Activated T-helper 2 cell treated with anti-CD3 and anti-CD28 coated beads, Interferon-gamma antibody, Interleukin-2, Interleukin-4, amounts not matched to agents 10 μg/mL and 5 μg/mL and 100 μg/mL, durations not matched to agents 14 hours and 24 hours and 36 hours (primary cell): Measurements from ENCODE around the gene SCARF2. TPM values are rescaled to one million over a fixed set of nuclear protein-coding genes. Genes with fewer than 3 reads are reported as not detected.
"Not testable (repeated sequence)": the region's sequence is repeated elsewhere in the genome, so short reads cannot be mapped to it uniquely, and the experiment has no call there.

ENCODE experiments used
- DNase-seq: peaks from one replicate; pipeline ENCODE4 v3.0.0; 2021; ENCODE audit warnings: low spot score
- H3K27ac Mint-ChIP-seq: one replicate; pipeline ENCODE4 v1.8.0; 2021; ENCODE audit warnings: mixed read lengths
- H3K27me3 Mint-ChIP-seq: one replicate; pipeline ENCODE4 v1.8.0; 2021; ENCODE audit warnings: low read depth, mixed read lengths
- H3K36me3 Mint-ChIP-seq: one replicate; pipeline ENCODE4 v1.8.0; 2021; ENCODE audit warnings: low read depth, mixed read lengths
- H3K4me1 Mint-ChIP-seq: one replicate; pipeline ENCODE4 v1.8.0; 2021; ENCODE audit warnings: low read depth, mixed read lengths
- H3K4me3 Mint-ChIP-seq: one replicate; pipeline ENCODE4 v1.8.0; 2021; ENCODE audit warnings: low read depth, mild to moderate bottlenecking, moderate library complexity, mixed read lengths
- H3K9me3 Mint-ChIP-seq: one replicate; pipeline ENCODE4 v1.8.0; 2021; ENCODE audit warnings: mixed read lengths
- intact Hi-C: fragments of 100-400 bp; cut with micrococcal nuclease; formaldehyde crosslinking; loops from one replicate; pipeline ENCODE4 v1.15.1; 2023
- total RNA-seq: library from RNA; stranded (reverse); gene quantifications from 2 replicates; pipeline ENCODE4 v1.2.3, GENCODE V29; 2022

The SCARF2 gene, protein sequence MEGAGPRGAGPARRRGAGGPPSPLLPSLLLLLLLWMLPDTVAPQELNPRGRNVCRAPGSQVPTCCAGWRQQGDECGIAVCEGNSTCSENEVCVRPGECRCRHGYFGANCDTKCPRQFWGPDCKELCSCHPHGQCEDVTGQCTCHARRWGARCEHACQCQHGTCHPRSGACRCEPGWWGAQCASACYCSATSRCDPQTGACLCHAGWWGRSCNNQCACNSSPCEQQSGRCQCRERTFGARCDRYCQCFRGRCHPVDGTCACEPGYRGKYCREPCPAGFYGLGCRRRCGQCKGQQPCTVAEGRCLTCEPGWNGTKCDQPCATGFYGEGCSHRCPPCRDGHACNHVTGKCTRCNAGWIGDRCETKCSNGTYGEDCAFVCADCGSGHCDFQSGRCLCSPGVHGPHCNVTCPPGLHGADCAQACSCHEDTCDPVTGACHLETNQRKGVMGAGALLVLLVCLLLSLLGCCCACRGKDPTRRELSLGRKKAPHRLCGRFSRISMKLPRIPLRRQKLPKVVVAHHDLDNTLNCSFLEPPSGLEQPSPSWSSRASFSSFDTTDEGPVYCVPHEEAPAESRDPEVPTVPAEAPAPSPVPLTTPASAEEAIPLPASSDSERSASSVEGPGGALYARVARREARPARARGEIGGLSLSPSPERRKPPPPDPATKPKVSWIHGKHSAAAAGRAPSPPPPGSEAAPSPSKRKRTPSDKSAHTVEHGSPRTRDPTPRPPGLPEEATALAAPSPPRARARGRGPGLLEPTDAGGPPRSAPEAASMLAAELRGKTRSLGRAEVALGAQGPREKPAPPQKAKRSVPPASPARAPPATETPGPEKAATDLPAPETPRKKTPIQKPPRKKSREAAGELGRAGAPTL
- total RNA-seq = 0.55 and 0.62 TPM in 2 replicates

GRCh38 chr22:20437613-20438426, at the start of gene SCARF2:
Gene SCARF2 (minus strand): TSS chr22:20437825. CDS start chr22:20437754, 71 bp downstream.
- peaks cover 17% of the 10 kb centered on the region for H3K36me3 Mint-ChIP-seq
- intact Hi-C loops = no loop called here
- no peaks in the 10 kb centered on the region for H3K9me3 Mint-ChIP-seq
- H3K4me3 Mint-ChIP-seq = peak within 1 kb of the TSS; percentile 61
- H3K4me1 Mint-ChIP-seq = peaks cover 5% of the 10 kb centered on the region
- peaks cover 43% of the 10 kb centered on the region for H3K27me3 Mint-ChIP-seq
- no peak within 1 kb of the TSS for H3K27ac Mint-ChIP-seq
- DNase-seq = no peak

GRCh38 chr22:20486229-20486628, 48.6 kb upstream of the SCARF2 start:
- no peak overlapping the region for H3K4me3 Mint-ChIP-seq
- intact Hi-C loops = no loop called here
- H3K9me3 Mint-ChIP-seq = no peaks in the 10 kb centered on the region
- H3K27ac Mint-ChIP-seq = peak overlapping the region; percentile 35
- peaks cover 22% of the 10 kb centered on the region for H3K4me1 Mint-ChIP-seq
- DNase-seq = no peak
- peaks cover 51% of the 10 kb centered on the region for H3K36me3 Mint-ChIP-seq
- H3K27me3 Mint-ChIP-seq = no peaks in the 10 kb centered on the region

DNA sequence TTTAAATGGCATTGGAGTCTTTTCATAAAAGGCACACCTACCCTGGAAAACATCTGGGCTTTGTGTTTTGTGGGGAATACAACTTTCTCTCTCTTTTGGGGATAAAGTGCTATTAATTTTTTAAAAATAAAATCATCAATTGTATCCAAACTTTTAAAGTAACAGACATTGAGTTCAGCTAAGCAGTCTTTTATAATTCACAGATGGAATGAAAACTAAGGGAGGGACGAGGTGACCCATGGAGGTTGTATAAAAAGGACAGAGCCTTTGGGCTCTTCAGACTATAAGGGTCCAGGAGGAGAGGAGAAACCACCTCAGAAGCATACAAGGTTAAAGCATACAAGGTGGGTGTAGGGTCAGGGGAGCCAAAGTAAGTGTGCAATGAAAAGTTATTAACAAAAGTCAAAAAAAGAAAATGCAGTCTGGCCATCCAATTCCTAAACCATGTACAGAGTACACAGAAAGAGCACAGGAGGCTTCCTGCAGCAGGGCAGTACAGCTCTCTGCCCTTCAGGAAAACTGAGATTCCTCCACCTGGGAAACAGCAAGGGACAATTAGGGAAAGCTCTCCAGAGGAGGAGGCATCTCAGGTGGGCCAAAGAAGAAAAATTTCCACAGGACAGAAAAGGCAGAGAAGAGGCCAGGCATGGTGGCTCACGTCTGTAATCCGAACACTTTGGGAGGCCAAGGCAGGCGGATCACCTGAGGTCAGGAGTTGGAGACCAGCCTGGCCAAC, 47.5 kb upstream of the SCARF2 start:
- no peak overlapping the region for H3K27ac Mint-ChIP-seq
- H3K4me1 Mint-ChIP-seq = peaks cover 18% of the 10 kb centered on the region
- intact Hi-C loops = no loop called here
- DNase-seq = no peak
- no peaks in the 10 kb centered on the region for H3K27me3 Mint-ChIP-seq
- peaks cover under 1% of the 10 kb centered on the region for H3K9me3 Mint-ChIP-seq
- peaks cover 54% of the 10 kb centered on the region for H3K36me3 Mint-ChIP-seq
- H3K4me3 Mint-ChIP-seq = no peak overlapping the region

DNA sequence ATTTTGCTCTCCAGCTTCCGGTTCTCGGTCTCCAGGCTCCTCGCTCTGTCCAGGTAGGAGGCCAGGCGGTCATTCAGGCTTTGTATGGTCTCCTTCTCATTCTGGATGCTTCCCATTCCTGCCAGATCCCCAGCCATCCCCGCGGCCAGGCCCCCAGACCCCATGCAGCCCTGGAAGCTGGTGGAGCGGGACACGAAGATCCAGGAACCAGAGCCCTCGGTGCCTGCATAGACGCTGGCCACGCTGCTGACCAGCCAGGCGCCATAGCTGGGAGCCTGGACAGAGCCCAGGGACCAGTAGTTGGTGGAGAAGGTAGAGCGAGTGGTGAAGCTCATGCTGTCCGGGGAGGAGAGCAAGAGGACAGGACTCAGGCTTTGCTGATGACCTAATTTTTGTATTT, 46.1 kb upstream of the SCARF2 start:
- peaks cover 20% of the 10 kb centered on the region for H3K4me1 Mint-ChIP-seq

DNA sequence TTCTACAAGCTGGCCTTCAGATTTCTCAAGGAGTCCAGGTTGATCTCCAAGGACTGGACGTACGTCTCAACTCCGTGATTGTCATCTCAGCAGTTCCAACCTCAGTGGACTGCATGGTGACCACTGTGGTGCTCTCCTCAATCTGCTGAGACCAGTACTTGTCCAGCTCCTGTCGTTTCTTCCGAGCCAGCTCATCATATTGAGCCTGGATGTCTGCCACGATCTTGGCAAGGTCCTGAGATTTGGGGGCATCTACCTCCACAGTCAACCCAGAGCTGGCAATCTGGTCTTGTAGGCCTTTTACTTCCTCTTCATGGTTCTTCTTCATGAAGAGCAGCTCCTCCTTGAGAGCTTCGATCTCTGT, 45.5 kb upstream of the SCARF2 start:
- Mint-ChIP-seq H3K36me3 (peaks cover 44% of the 10 kb centered on the region), H3K4me1 (peaks cover 16% of the 10 kb centered on the region)
- intact Hi-C loops, H3K27me3 Mint-ChIP-seq, H3K9me3 Mint-ChIP-seq, H3K4me3 Mint-ChIP-seq, DNase-seq, H3K27ac Mint-ChIP-seq: not testable (repeated sequence)

More for the DNA sequence above, 46.1 kb upstream of the SCARF2 start:
- Mint-ChIP-seq H3K27me3 (no peaks in the 10 kb centered on the region), H3K27ac (no peak overlapping the region), H3K4me3 (no peak overlapping the region), H3K9me3 (peaks cover 7% of the 10 kb centered on the region), H3K36me3 (peaks cover 50% of the 10 kb centered on the region)
- no peak for DNase-seq
- intact Hi-C loops = no loop called here

GRCh38 chr22:20479612-20480196, 42.1 kb upstream of the SCARF2 start:
- Mint-ChIP-seq H3K27ac (peak overlapping the region; percentile 21), H3K9me3 (peaks cover 7% of the 10 kb centered on the region), H3K4me1 (peaks cover 32% of the 10 kb centered on the region), H3K27me3 (no peaks in the 10 kb centered on the region), H3K4me3 (no peak overlapping the region), H3K36me3 (peaks cover 36% of the 10 kb centered on the region)
- no peak for DNase-seq
- intact Hi-C loops = no loop called here

GRCh38 chr22:20478059-20478458, 40.4 kb upstream of the SCARF2 start:
- intact Hi-C loops, H3K9me3 Mint-ChIP-seq, DNase-seq, H3K27me3 Mint-ChIP-seq, H3K4me3 Mint-ChIP-seq: not testable (repeated sequence)
- Mint-ChIP-seq H3K27ac (peak overlapping the region; percentile 34), H3K4me1 (peaks cover 37% of the 10 kb centered on the region), H3K36me3 (peaks cover 31% of the 10 kb centered on the region)

GRCh38 chr22:20475569-20475968, 37.9 kb upstream of the SCARF2 start:
- not testable (repeated sequence) for H3K9me3 Mint-ChIP-seq, H3K27me3 Mint-ChIP-seq, DNase-seq
- Mint-ChIP-seq H3K4me3 (peak overlapping the region; percentile 44), H3K27ac (peak overlapping the region; percentile 88), H3K36me3 (peaks cover 42% of the 10 kb centered on the region), H3K4me1 (peaks cover 41% of the 10 kb centered on the region)
- intact Hi-C loops = loop anchor here (1.0 kb wide), 1 partner anchor 19 kb away; no protein-coding TSS in a partner anchor

- peaks cover 6% of the 10 kb centered on the region for H3K9me3 Mint-ChIP-seq
- H3K4me3 Mint-ChIP-seq = peak overlapping the region; percentile 44
- peaks cover 37% of the 10 kb centered on the region for H3K4me1 Mint-ChIP-seq
- no peaks in the 10 kb centered on the region for H3K27me3 Mint-ChIP-seq
- DNase-seq = no peak
- H3K36me3 Mint-ChIP-seq = peaks cover 40% of the 10 kb centered on the region
- peak overlapping the region; percentile 88 for H3K27ac Mint-ChIP-seq
- intact Hi-C loops = loop anchor here (1.0 kb wide), 1 partner anchor 19 kb away; no protein-coding TSS in a partner anchor
These were observed 37.5 kb upstream of the SCARF2 start for GRCh38 chr22:20475115-20475436.

DNA sequence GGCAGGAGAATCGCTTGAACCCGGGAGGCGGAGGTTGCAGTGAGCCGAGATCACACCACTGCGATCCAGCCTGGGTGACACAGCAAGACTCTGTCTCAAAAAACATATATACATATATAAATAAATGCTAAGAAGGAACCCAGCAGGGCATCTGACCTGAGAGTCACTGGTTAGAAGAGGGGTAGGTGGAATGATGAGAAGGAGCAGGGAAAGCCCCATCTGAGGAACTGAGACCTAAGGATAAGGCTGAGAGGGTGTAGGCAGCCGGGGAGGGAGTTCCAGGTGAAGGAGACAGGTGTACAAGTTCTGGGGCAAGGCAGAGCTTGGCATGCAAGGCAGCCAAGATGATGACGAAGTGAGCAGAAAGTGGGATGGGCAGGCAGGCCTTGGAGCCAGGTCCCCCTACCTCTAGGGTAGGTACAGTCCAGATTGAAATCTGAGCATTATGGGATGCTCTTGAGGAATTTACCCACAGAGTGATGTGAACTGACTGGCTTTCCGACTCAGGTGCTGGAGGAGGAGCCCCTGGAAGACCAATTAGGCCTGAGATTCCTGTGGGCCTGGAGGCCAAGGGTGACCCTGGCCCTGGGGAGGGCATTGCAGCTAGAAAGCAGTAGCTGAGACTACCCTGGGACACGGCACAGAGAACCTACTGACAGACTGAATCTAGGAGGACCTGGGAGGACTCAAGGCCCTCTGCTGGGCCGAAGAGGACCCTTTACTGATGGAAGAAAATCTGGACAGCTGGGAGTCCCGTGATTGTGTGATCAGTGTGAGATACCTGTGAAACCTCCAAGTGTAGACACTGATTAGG, 35.2 kb upstream of the SCARF2 start:
- intact Hi-C loops = no loop called here
- Mint-ChIP-seq H3K9me3 (no peaks in the 10 kb centered on the region), H3K4me1 (peaks cover 35% of the 10 kb centered on the region), H3K36me3 (peaks cover 47% of the 10 kb centered on the region), H3K27me3 (no peaks in the 10 kb centered on the region), H3K27ac (peak overlapping the region; percentile 75), H3K4me3 (no peak overlapping the region)
- DNase-seq = no peak

DNA sequence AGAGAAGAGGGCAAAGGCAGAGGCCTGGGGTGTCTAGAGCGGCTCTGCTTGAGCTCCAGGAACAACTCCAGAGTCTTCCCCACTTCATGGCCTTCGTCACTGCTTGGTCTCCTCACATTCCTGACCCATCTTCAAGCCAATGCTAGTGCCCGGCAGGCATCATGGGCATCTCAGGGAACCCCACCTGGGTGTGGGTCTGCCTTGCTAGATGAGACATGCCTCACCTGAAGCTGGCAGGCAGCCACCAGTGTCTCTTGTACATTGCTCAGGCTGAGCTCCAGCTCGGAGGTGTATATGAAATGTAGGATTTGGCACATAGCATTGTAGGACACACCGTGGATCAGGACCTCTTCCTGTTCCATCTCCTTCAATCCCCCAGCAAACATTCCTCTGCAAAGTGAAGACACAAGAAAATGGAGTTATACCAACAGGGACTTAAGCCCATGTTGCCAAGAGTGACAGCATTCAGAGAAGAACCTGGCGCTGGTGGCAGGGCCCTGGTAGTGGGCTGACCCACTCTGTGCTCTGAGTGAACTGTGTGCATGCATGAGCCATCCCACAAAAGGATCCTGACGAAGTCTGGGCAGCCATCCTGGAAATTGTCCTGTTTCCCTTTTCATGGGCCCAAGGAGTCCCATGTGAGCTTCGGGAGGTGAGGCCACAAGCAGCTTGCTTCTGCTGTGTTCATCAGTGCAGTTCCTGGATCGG, 33.7 kb upstream of the SCARF2 start:
- peaks cover 47% of the 10 kb centered on the region for H3K36me3 Mint-ChIP-seq
- no peaks in the 10 kb centered on the region for H3K27me3 Mint-ChIP-seq
- no peaks in the 10 kb centered on the region for H3K9me3 Mint-ChIP-seq
- peak overlapping the region; percentile 18 for H3K27ac Mint-ChIP-seq
- no peak overlapping the region for H3K4me3 Mint-ChIP-seq
- peaks cover 31% of the 10 kb centered on the region for H3K4me1 Mint-ChIP-seq
- no peak for DNase-seq
- intact Hi-C loops = no loop called here
